ENCODE data around the gene RAVER1.

DNA sequence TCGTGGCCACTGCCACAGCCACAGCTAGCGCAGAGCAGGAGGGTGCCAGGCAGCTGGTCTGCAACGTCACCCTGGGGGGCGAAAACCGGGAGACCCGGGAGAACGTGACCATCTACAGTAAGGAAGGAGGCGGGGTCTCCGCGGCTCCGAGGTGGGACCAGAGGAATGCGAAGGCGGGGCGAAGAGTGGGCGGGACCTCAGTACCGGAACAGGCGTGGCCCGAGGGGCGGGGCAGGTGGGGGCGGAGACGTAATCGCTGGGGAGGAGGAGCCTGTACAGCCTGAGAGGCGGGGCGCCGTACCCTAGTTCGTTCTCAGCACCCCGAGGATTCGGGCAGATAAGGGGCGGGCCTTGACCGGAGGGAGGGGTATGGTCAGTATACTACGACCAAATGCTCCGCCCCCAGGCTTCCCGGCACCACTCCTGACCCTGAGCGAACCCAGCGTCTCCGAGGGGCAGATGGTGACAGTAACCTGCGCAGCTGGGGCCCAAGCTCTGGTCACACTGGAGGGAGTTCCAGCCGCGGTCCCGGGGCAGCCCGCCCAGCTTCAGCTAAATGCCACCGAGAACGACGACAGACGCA lies 41.0 kb downstream of the RAVER1 start:
- TF ChIP-seq TAF1 (IDR thresholded peaks at IDR 0.05; ENCODE audit: borderline replicate concordance, insufficient read depth, low read length) (no peak), SIN3A (IDR thresholded peaks at IDR 0.05; ENCODE audit: borderline replicate concordance, insufficient read depth, low read length) (no peak)
- TF ChIP-seq, protein P1, sequence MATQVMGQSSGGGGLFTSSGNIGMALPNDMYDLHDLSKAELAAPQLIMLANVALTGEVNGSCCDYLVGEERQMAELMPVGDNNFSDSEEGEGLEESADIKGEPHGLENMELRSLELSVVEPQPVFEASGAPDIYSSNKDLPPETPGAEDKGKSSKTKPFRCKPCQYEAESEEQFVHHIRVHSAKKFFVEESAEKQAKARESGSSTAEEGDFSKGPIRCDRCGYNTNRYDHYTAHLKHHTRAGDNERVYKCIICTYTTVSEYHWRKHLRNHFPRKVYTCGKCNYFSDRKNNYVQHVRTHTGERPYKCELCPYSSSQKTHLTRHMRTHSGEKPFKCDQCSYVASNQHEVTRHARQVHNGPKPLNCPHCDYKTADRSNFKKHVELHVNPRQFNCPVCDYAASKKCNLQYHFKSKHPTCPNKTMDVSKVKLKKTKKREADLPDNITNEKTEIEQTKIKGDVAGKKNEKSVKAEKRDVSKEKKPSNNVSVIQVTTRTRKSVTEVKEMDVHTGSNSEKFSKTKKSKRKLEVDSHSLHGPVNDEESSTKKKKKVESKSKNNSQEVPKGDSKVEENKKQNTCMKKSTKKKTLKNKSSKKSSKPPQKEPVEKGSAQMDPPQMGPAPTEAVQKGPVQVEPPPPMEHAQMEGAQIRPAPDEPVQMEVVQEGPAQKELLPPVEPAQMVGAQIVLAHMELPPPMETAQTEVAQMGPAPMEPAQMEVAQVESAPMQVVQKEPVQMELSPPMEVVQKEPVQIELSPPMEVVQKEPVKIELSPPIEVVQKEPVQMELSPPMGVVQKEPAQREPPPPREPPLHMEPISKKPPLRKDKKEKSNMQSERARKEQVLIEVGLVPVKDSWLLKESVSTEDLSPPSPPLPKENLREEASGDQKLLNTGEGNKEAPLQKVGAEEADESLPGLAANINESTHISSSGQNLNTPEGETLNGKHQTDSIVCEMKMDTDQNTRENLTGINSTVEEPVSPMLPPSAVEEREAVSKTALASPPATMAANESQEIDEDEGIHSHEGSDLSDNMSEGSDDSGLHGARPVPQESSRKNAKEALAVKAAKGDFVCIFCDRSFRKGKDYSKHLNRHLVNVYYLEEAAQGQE (IDR thresholded peaks at IDR 0.05; ENCODE audit: insufficient read depth in 1 of 2, low read depth in 2 of 2, low read length in 2 of 2): no peak
